ENCODE data around the gene ATP8B3. TPM values are rescaled to one million over a fixed set of nuclear protein-coding genes. Genes with fewer than 3 reads are reported as not detected.
A peak's percentile ranks its signal among the peaks of the same experiment; 100 is the strongest.

The ATP8B3 gene
- total and polyA plus RNA-seq, 9 of the 15 experiments (the other 6 are each of a cell fraction or from before 2014, with no cell fraction given), result 1.2 to 12.3 (median 3.8) TPM

GRCh38 chr19:1819341-1820255 lies 7.5 kb upstream of the ATP8B3 start (continued):
- TF ChIP-seq RBM22 (IDR thresholded peaks at IDR 0.05; ENCODE audit: low read depth, low read length, poor library complexity, severe bottlenecking) (peak; percentile 3), ERF (CRISPR knock-in tag; IDR thresholded peaks at IDR 0.05) (no peak), ATF4 (CRISPR knock-in tag; IDR thresholded peaks at IDR 0.05) (no peak), BRF1 (IDR thresholded peaks at IDR 0.05; ENCODE audit: borderline replicate concordance, extremely low read depth, insufficient read length) (no peak)
- TF ChIP-seq, protein P1, sequence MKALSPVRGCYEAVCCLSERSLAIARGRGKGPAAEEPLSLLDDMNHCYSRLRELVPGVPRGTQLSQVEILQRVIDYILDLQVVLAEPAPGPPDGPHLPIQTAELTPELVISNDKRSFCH (CRISPR knock-in tag; IDR thresholded peaks at IDR 0.05), result no peak
- TF ChIP-seq, protein P1 (tag; IDR thresholded peaks at IDR 0.05), result no peak

DNA sequence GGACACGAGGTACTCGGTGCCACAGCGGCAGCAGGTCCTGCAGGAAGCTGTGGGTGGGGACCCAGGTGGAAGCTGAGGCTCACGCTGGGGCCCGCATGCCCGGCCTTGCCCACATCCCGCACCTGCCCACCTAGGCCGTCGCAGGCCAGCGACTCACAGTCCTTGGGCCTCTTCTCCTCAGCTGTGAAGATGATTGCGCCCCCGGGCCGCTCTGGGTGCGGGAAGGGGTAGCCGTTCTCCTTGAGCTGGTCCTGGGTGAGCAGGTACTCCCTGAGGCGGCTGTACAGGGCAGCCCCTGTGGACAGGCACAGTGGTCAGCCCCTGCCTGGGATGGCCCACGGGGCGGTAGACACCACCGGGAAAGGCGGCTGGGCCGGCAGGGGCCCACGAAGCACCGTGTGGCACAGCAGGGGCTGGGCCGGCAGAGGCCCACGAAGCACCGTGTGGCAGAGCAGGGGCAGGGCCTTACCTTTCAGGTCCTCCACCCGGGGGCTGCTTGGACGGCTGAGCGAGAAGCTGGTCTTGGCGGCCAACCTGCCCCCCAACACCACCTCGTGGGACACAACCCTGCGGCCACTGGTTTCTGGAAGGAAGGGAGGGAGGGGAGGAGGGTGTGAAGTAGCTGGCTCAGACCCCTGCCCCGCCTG lies 6.6 kb upstream of the ATP8B3 start:
- no peak overlapping the region for H3K4me3 ChIP-seq
- ATAC-seq, result no peak
- peaks cover 9% of the 10 kb centered on the region for H3K79me2 ChIP-seq (ENCODE audit: control insufficient read depth, insufficient read depth, low read length)
- CTCF ChIA-PET (ENCODE audit: low intra/inter-chr PET ratio), result no interaction called here
- peaks cover 86% of the 10 kb centered on the region; the same call in 2 of the 3 replicates for H3K36me3 ChIP-seq (ENCODE audit: control insufficient read depth, insufficient read depth, low read length)
- DNase-seq (ENCODE audit: extremely low read depth in 1 of 4, low spot score in 3 of 4), result no peak
- BruUV-seq (replicated peaks), result no TSS peak
- no peak overlapping the region; a peak in 1 of 4 replicates for H3K9ac ChIP-seq (ENCODE audit: insufficient read depth in 1 of 2, low read depth in 2 of 2, low read length in 2 of 2)
- POLR2A ChIA-PET, result interaction anchor here (0.5 to 1.1 kb wide), 4 partner anchors 7 to 177 kb away, joined by 3 read pairs; no protein-coding TSS in a partner anchor
- no peak overlapping the region for H3K4me2 ChIP-seq (ENCODE audit: insufficient read depth, low read length)
- 94% methylated on average over 19 of the region's 33 CpGs for WGBS (ENCODE audit: insufficient coverage, low coverage, missing lambda C conversion rate)
- peaks cover 2 to 45% of the 10 kb centered on the region in 2 experiments; a peak in 2 of 5 replicates for H3K4me1 ChIP-seq (replicated peaks in 1 of 2; ENCODE audit: control insufficient read depth in 2 of 2, insufficient read depth in 2 of 2, low read length in 2 of 2)
- TF ChIP-seq RBFOX2 (IDR thresholded peaks at IDR 0.05; ENCODE audit: low read depth, low read length), result peak; percentile 39
- peak; percentile 71 for TF ChIP-seq RBM22 (IDR thresholded peaks at IDR 0.05; ENCODE audit: low read depth, low read length, poor library complexity, severe bottlenecking)
- TF ChIP-seq C11orf30 (IDR thresholded peaks at IDR 0.05; ENCODE audit: low read depth), result no peak
- TF ChIP-seq SNIP1 (IDR thresholded peaks at IDR 0.05; ENCODE audit: low read depth), result no peak
- TF ChIP-seq POLR2G (IDR thresholded peaks at IDR 0.05; ENCODE audit: low read depth, low read length), result peak; percentile 63; the same call in 1 of the 2 replicates
- H2AFZ ChIP-seq (ENCODE audit: low read depth, low read length), result no peak overlapping the region
- H3K9me1 ChIP-seq (ENCODE audit: control insufficient read depth, insufficient read depth, low read length), result no peaks in the 10 kb centered on the region
- intact Hi-C loops (cut with micrococcal nuclease), result no loop called here
- H3K9me3 ChIP-seq (replicated peaks; ENCODE audit: control insufficient read depth, insufficient read depth, low read depth, low read length), result no peaks in the 10 kb centered on the region
- in situ Hi-C loops (cut with MboI), result no loop called here
- no peaks in the 10 kb centered on the region for H4K20me1 ChIP-seq (replicated peaks; ENCODE audit: control insufficient read depth, insufficient read depth, low read length)
- no peak overlapping the region for H3K27ac ChIP-seq (ENCODE audit: extremely low read depth, low read depth, low read length)
- FAIRE-seq, result no peak
- H3K27me3 ChIP-seq (ENCODE audit: control insufficient read depth in 2 of 2, insufficient read depth in 2 of 2, low read length in 2 of 2), result no peaks in the 10 kb centered on the region
